Progenitor cell of endocrine pancreas (in vitro differentiated cells): Measurements from ENCODE around the gene ERICH3. TPM values are rescaled to one million over a fixed set of nuclear protein-coding genes. Genes with fewer than 3 reads are reported as not detected.

Experiments used
- DNase-seq: peaks from one replicate; pipeline ENCODE4 v3.0.0; 2021; ENCODE audit warnings: low spot score; ENCODE audit not compliant: unreplicated experiment
- H3K27ac Mint-ChIP-seq: 2 replicates; pipeline ENCODE4 v1.8.0; 2021; ENCODE audit warnings: mild to moderate bottlenecking, moderate library complexity, mixed read lengths
- H3K27me3 Mint-ChIP-seq: 2 replicates; pipeline ENCODE4 v1.8.0; 2021; ENCODE audit warnings: mixed read lengths
- H3K36me3 Mint-ChIP-seq: 2 replicates; pipeline ENCODE4 v1.8.0; 2022; ENCODE audit warnings: mixed read lengths; ENCODE audit not compliant: insufficient read depth
- H3K4me1 Mint-ChIP-seq: 2 replicates; pipeline ENCODE4 v1.8.0; 2021; ENCODE audit warnings: low read depth, mixed read lengths
- H3K4me3 Mint-ChIP-seq: 2 replicates; pipeline ENCODE4 v1.8.0; 2021; ENCODE audit warnings: low read depth, mild to moderate bottlenecking, moderate library complexity, mixed read lengths
- H3K9me3 Mint-ChIP-seq: 2 replicates; pipeline ENCODE4 v1.8.0; 2021; ENCODE audit warnings: low read depth, mixed read lengths
- CTCF ChIP-seq: fragments of 200-600 bp; sonication (generic); IDR thresholded peaks from one replicate; pipeline ENCODE4 v1.5.0; 2021; ENCODE audit warnings: antibody characterized with exemption, mild to moderate bottlenecking; ENCODE audit not compliant: unreplicated experiment
- total RNA-seq: library from RNA; stranded (reverse); gene quantifications from 2 replicates; pipeline ENCODE4 v1.2.1, GENCODE V29; 2021

Gene ERICH3
- total RNA-seq, 1 donor from 2014 or later: 1.5 TPM

DNA sequence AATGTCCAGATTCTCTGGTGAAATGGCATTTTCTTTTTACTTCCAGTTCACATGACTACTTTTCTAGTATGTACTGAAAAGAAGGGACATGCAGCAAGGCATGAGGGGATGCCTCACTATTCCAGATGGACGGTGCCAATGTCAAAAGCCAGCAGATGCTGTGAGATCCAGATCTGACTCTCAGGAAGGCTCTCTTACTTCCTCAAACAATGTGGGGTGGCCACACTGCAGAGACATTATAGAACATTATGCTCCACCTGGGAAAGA lies 41.6 kb upstream of the ERICH3 start:
- Mint-ChIP-seq H3K4me1 (peaks cover 4% of the 10 kb centered on the region), H3K4me3 (no peak overlapping the region), H3K9me3 (no peaks in the 10 kb centered on the region), H3K27ac (no peak overlapping the region), H3K27me3 (no peaks in the 10 kb centered on the region), H3K36me3 (peaks cover 3% of the 10 kb centered on the region)
- DNase-seq: no peak
- TF ChIP-seq CTCF: no peak

GRCh38 chr1:74714429-74715235 lies 41.0 kb upstream of the ERICH3 start:
- Mint-ChIP-seq H3K27me3 (no peaks in the 10 kb centered on the region), H3K27ac (peak overlapping the region; percentile 50), H3K36me3 (peaks cover 3% of the 10 kb centered on the region), H3K4me1 (peaks cover 4% of the 10 kb centered on the region), H3K4me3 (no peak overlapping the region), H3K9me3 (no peaks in the 10 kb centered on the region)
- TF ChIP-seq CTCF: no peak
- DNase-seq: no peak

- Mint-ChIP-seq H3K9me3 (no peaks in the 10 kb centered on the region), H3K4me1 (peaks cover 4% of the 10 kb centered on the region), H3K27ac (no peak overlapping the region), H3K36me3 (peaks cover 3% of the 10 kb centered on the region), H3K4me3 (no peak overlapping the region), H3K27me3 (no peaks in the 10 kb centered on the region)
- TF ChIP-seq CTCF: no peak
- no peak for DNase-seq
Measured at GRCh38 chr1:74713849-74714248, 40.3 kb upstream of the ERICH3 start.

DNA sequence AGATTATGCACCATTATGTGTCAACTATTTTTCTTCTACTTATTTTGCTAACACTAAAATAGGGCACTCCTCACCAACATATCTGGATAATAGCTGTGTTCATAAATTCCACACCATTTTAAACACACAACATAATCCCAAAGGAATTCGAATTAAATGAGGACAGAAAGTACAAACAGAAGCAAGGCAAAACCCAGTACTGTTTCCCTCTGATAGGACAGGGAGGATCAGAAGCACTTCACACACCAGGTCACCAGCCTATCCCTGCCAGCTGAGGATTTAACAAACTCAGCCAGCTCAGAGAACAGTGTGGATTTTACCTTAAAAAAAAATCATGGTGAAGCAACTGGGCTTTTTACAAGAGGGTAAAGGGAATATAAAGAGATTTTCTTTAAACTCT lies 39.3 kb upstream of the ERICH3 start:
- DNase-seq: no peak
- H3K27me3 Mint-ChIP-seq: no peaks in the 10 kb centered on the region

More for the DNA sequence above, 39.3 kb upstream of the ERICH3 start:
- Mint-ChIP-seq H3K9me3 (no peaks in the 10 kb centered on the region), H3K4me1 (peaks cover 4% of the 10 kb centered on the region), H3K27ac (peak overlapping the region; percentile 5), H3K36me3 (peaks cover 3% of the 10 kb centered on the region), H3K4me3 (no peak overlapping the region)
- no peak for TF ChIP-seq CTCF
